Left lung (tissue), 10 donors: Measurements from ENCODE around the gene RFESD. TPM values are rescaled to one million over a fixed set of nuclear protein-coding genes. Genes with fewer than 3 reads are reported as not detected.

Experiments used
- ATAC-seq: fragments of 200-7000 bp; cut with Tn5 transposase; one replicate; pipeline ENCODE4 v1.9.1; 2020; ENCODE audit warnings: moderate library complexity
- DNase-seq, 4 donors: peaks; one replicate each; pipeline ENCODE4 v3.0.0-alpha.2; 2013 to 2020
- H3K27ac ChIP-seq, 2 donors: fragments of 200-600 bp; sonication (generic) in 1 of 2; one replicate each; pipeline versions ENCODE4 v1.5.0 to v1.8.0; 2020 to 2021
- H3K27me3 ChIP-seq, 2 donors: fragments of 200-600 bp; sonication (generic) in 1 of 2; one replicate each; pipeline versions ENCODE4 v1.5.0 to v1.8.0; 2020 to 2021
- H3K36me3 ChIP-seq, 2 donors: fragments of 200-600 bp; sonication (generic) in 1 of 2; one replicate each; pipeline versions ENCODE4 v1.5.0 to v1.8.0; 2020 to 2021
- H3K4me1 ChIP-seq, 2 donors: fragments of 200-600 bp; one replicate each; pipeline ENCODE4 v1.8.0; 2021
- H3K4me3 ChIP-seq, 2 donors: fragments of 200-600 bp; sonication (generic) in 1 of 2; one replicate each; pipeline versions ENCODE4 v1.5.0 to v1.8.0; 2020 to 2021; ENCODE audit warnings: mild to moderate bottlenecking in 1 of 2
- H3K9me3 ChIP-seq, 2 donors: fragments of 200-600 bp; sonication (generic) in 1 of 2; one replicate each; pipeline versions ENCODE4 v1.5.0 to v1.8.0; 2020 to 2021
- CTCF ChIP-seq, 2 donors: fragments of 200-600 bp; sonication (generic) in 1 of 2; IDR thresholded peaks; one replicate each; pipeline versions ENCODE4 v1.5.0 to v1.8.0; 2021; ENCODE audit warnings: antibody characterized with exemption in 2 of 2
- intact Hi-C, 2 donors: fragments of 100-400 bp; cut with DNase I; formaldehyde crosslinking; loops; one replicate each; pipeline versions ENCODE4 v1.11.2 to v1.14.2; 2022
- polyA plus RNA-seq, 6 donors: library from polyadenylated mRNA; unstranded; fragments of 120-200 nt; gene quantifications; one replicate each; pipeline ENCODE4 v1.2.1, GENCODE V29; 2013; ENCODE audit not compliant: insufficient read length in 6 of 6
- total RNA-seq, 2 donors: library from RNA; stranded (reverse); fragmentation: NEBNext Ultra II Directional; extraction: Animal tissue kit (Norgen Biotek cat#: 25700); gene quantifications; one replicate each; pipeline ENCODE4 v1.2.1, GENCODE V29; 2021
- donor health status: DM: no; HTN: yes; CAD: no.
- donor health status: DM: no; HTN: no; CAD: no.

The RFESD gene
- total and polyA plus RNA-seq, 8 donors: 2.7 to 6.1 (median 4.8) TPM

- Histone ChIP-seq H3K4me3 (peak overlapping the region; percentile 44 to 58), H3K36me3 (no peaks in the 10 kb centered on the region), H3K4me1 (peaks cover 6 to 27% of the 10 kb centered on the region in 2 donors), H3K27ac (peak overlapping the region in 1 of 2 donors; percentile 6), H3K27me3 (peaks cover 0 to 37% of the 10 kb centered on the region in 2 donors), H3K9me3 (no peaks in the 10 kb centered on the region)
- peak in 3 of 4 donors; percentile 24 to 84 (median 34) for DNase-seq
- intact Hi-C loops: no loop called here
- ATAC-seq: peak; percentile 68
- TF ChIP-seq CTCF (IDR thresholded peaks at IDR 0.05): no peak
Measured at GRCh38 chr5:95620870-95621838, 25.4 kb upstream of the RFESD start.

GRCh38 chr5:95621839-95622629 is 24.5 kb upstream of the RFESD start:
- no peak overlapping the region for H3K4me3 ChIP-seq

GRCh38 chr5:95623706-95624105 is 22.9 kb upstream of the RFESD start:
- peaks cover 0 to 30% of the 10 kb centered on the region in 2 donors for H3K27me3 ChIP-seq
- no peak for ATAC-seq
- no peaks in the 10 kb centered on the region for H3K36me3 ChIP-seq
- intact Hi-C loops: no loop called here
- DNase-seq: no peak
- no peak for TF ChIP-seq CTCF (IDR thresholded peaks at IDR 0.05)
- no peaks in the 10 kb centered on the region for H3K9me3 ChIP-seq
- no peak overlapping the region for H3K4me3 ChIP-seq
- peaks cover 6 to 27% of the 10 kb centered on the region in 2 donors for H3K4me1 ChIP-seq
- H3K27ac ChIP-seq: no peak overlapping the region

More at GRCh38 chr5:95621839-95622629, 24.5 kb upstream of the RFESD start:
- H3K27ac ChIP-seq: no peak overlapping the region
- no peak for ATAC-seq
- no peak for DNase-seq
- H3K9me3 ChIP-seq: no peaks in the 10 kb centered on the region
- TF ChIP-seq CTCF (IDR thresholded peaks at IDR 0.05): no peak
- H3K27me3 ChIP-seq: peaks cover 0 to 37% of the 10 kb centered on the region in 2 donors
- H3K36me3 ChIP-seq: no peaks in the 10 kb centered on the region
- intact Hi-C loops: no loop called here
- H3K4me1 ChIP-seq: peaks cover 6 to 27% of the 10 kb centered on the region in 2 donors

- peaks cover 0 to 23% of the 10 kb centered on the region in 2 donors for H3K27me3 ChIP-seq
- intact Hi-C loops: no loop called here
- ATAC-seq: no peak
Measured at GRCh38 chr5:95624368-95624767, 22.2 kb upstream of the RFESD start.

More at GRCh38 chr5:95624368-95624767, 22.2 kb upstream of the RFESD start:
- Histone ChIP-seq H3K4me3 (no peak overlapping the region), H3K27ac (no peak overlapping the region), H3K9me3 (no peaks in the 10 kb centered on the region), H3K4me1 (peaks cover 6 to 23% of the 10 kb centered on the region in 2 donors), H3K36me3 (no peaks in the 10 kb centered on the region)
- no peak for DNase-seq
- TF ChIP-seq CTCF (IDR thresholded peaks at IDR 0.05): no peak
